Measurements from ENCODE around the gene B4GALNT2. TPM values are rescaled to one million over a fixed set of nuclear protein-coding genes. Genes with fewer than 3 reads are reported as not detected.
"Not testable (repeated sequence)": the region's sequence is repeated elsewhere in the genome, so short reads cannot be mapped to it uniquely, and the experiment has no call there.

B4GALNT2 gene
- total RNA-seq, 5 donors from 2014 or later (not counting 1 experiment from before 2014, with no cell fraction given): 0.03 to 0.19 TPM; not detected in 3

DNA sequence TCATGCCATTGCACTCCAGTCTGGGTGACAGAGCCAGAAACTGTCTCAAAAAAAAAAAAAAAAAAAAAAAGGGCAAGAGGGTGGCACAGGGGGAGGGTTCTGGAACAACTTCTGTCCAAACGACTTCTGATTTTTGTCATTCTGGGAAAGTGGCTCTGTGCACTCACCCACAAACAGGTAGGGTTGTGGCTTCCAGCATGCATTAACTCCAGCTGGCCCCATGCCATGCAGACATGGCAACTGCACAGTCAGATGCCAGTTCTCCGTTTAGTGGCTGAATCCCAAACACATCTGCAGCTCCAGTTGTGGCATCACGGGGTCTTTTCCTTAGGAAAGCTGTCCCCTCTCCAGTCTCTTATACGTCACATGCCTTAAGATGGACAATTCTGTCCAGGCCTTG, 30.3 kb downstream of the B4GALNT2 start:
- no peak for ATAC-seq (replicated peaks in 1 of 4)
- Mint-ChIP-seq H3K4me3 (no peak overlapping the region), H3K27ac (no peak overlapping the region), H3K27me3 (peaks cover 34 to 39% of the 10 kb centered on the region in 2 donors), H3K9me3 (no peaks in the 10 kb centered on the region), H3K4me1 (no peaks in the 10 kb centered on the region), H3K36me3 (no peaks in the 10 kb centered on the region)
- no peak overlapping the region for H3K4me3 ChIP-seq (ENCODE audit: control insufficient read depth in 1 of 2, extremely low read depth in 1 of 2, low read length in 1 of 2)
- no peak for DNase-seq
- no peaks in the 10 kb centered on the region for H3K4me1 ChIP-seq (ENCODE audit: control insufficient read depth in 1 of 2, extremely low read depth in 1 of 2, insufficient read depth in 2 of 2, low read length in 2 of 2)
- CTCF ChIA-PET: no interaction called here
- H3K36me3 ChIP-seq (ENCODE audit: control insufficient read depth in 2 of 2, extremely low read depth in 1 of 2, insufficient read depth in 1 of 2, low read length in 1 of 2): no peaks in the 10 kb centered on the region
- peaks cover 5 to 16% of the 10 kb centered on the region in 2 experiments for H3K27me3 ChIP-seq (replicated peaks in 1 of 2; ENCODE audit: control insufficient read depth in 2 of 2, extremely low read depth in 1 of 2, insufficient read depth in 2 of 2, low read length in 1 of 2)
- 0% methylated on average over 1 of the region's 4 CpGs for WGBS (ENCODE audit: insufficient coverage)
- POLR2A ChIA-PET: no interaction called here
- H3K27ac ChIP-seq (ENCODE audit: low read length): no peak overlapping the region
- H3K9me3 ChIP-seq: no peaks in the 10 kb centered on the region

DNA sequence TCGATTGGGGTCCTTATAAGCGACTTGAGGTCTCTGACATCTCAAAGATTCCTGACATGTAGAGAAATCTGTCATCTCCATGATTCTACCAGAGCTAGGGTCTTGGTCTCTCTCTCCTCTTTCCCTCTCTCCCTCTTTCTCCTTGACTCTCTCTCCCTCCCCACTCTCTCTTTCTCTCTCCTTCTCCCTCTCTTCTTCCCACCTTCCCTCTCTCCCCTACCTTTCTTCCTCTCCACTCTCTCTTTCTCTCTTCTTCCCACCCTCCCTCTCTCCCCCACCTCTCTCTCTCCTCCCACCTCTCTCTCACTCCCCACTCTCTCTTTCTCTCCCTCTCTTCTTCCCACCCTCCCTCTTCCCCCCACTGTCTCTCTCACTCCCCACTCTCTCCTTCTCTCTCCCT, 32.6 kb downstream of the B4GALNT2 start:
- Mint-ChIP-seq H3K27me3 (peaks cover 35 to 45% of the 10 kb centered on the region in 2 donors), H3K9me3 (no peaks in the 10 kb centered on the region), H3K4me1 (no peaks in the 10 kb centered on the region), H3K36me3 (no peaks in the 10 kb centered on the region), H3K27ac (no peak overlapping the region), H3K4me3 (no peak overlapping the region)
- H3K27ac ChIP-seq (ENCODE audit: low read length): no peak overlapping the region
- no peak for DNase-seq
- peaks cover 9 to 22% of the 10 kb centered on the region in 2 experiments for H3K27me3 ChIP-seq (replicated peaks in 1 of 2; ENCODE audit: control insufficient read depth in 2 of 2, extremely low read depth in 1 of 2, insufficient read depth in 2 of 2, low read length in 1 of 2)
- no peaks in the 10 kb centered on the region for H3K36me3 ChIP-seq (ENCODE audit: control insufficient read depth in 2 of 2, extremely low read depth in 1 of 2, insufficient read depth in 1 of 2, low read length in 1 of 2)
- ChIA-PET POLR2A (no interaction called here), CTCF (no interaction called here)
- 82% methylated on average over 2 of the region's 2 CpGs for WGBS (ENCODE audit: insufficient coverage)
- no peaks in the 10 kb centered on the region for H3K4me1 ChIP-seq (ENCODE audit: control insufficient read depth in 1 of 2, extremely low read depth in 1 of 2, insufficient read depth in 2 of 2, low read length in 2 of 2)
- H3K4me3 ChIP-seq (ENCODE audit: control insufficient read depth in 1 of 2, extremely low read depth in 1 of 2, low read length in 1 of 2): no peak overlapping the region
- no peaks in the 10 kb centered on the region for H3K9me3 ChIP-seq
- no peak for ATAC-seq (replicated peaks in 1 of 4)

DNA sequence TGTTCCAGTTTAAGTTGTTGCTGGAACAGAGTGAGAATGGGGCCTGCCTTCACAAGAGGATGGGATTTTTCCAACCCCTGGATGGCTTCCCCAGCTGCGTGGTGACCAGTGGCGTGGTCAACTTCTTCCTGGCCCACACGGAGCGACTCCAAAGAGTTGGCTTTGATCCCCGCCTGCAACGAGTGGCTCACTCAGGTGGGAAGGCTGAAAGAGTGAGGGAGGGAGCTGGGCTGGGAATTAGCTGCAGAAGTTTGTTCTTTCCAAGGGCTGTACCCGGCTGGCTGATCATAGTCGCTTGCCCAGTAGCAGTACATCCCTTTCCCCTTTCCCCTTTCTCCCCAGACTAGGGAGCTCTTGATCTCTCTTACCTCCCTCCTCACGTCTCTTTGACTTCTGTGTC, 36.1 kb downstream of the B4GALNT2 start:
- ATAC-seq (replicated peaks in 1 of 4) (no peak), DNase-seq (no peak)
- H3K27me3 Mint-ChIP-seq: peaks cover 55 to 62% of the 10 kb centered on the region in 2 donors
- Histone ChIP-seq H3K9me3 (no peaks in the 10 kb centered on the region), H3K27me3 (replicated peaks in 1 of 2; ENCODE audit: control insufficient read depth in 2 of 2, extremely low read depth in 1 of 2, insufficient read depth in 2 of 2, low read length in 1 of 2) (peaks cover 9 to 23% of the 10 kb centered on the region in 2 experiments), H3K4me3 (ENCODE audit: control insufficient read depth in 1 of 2, extremely low read depth in 1 of 2, low read length in 1 of 2) (no peak overlapping the region), H3K4me1 (ENCODE audit: control insufficient read depth in 1 of 2, extremely low read depth in 1 of 2, insufficient read depth in 2 of 2, low read length in 2 of 2) (no peaks in the 10 kb centered on the region), H3K27ac (ENCODE audit: low read length) (no peak overlapping the region), H3K36me3 (ENCODE audit: control insufficient read depth in 2 of 2, extremely low read depth in 1 of 2, insufficient read depth in 1 of 2, low read length in 1 of 2) (no peaks in the 10 kb centered on the region)
- WGBS (ENCODE audit: insufficient coverage): 76% methylated on average over 4 of the region's 9 CpGs
- H3K27ac Mint-ChIP-seq: no peak overlapping the region
- ChIA-PET POLR2A (no interaction called here), CTCF (no interaction called here)
- H3K4me1 Mint-ChIP-seq: no peaks in the 10 kb centered on the region
- peaks cover 0 to 6% (median 3%) of the 10 kb centered on the region in 3 donors for H3K9me3 Mint-ChIP-seq
- H3K4me3 Mint-ChIP-seq: no peak overlapping the region
- no peaks in the 10 kb centered on the region for H3K36me3 Mint-ChIP-seq

DNA sequence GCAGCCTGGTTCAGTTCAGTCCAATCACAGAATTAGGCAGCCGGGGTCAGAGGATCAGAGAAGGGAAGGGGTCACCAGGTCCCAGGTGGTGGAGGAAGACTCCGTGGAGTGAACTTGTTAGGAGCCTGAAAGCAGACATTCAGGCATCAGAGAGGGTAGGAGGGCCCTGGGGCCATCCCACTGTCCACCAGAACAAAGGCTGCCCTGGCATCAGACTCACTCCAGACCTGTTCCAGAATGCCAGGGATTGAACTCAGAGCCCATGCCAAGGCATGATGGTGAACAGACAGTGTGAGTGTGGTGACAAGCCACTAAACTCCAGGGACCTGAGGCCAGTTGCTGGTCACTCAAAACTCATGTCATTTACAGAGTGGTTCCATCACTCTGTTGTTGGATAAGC, 37.6 kb downstream of the B4GALNT2 start:
- no peak overlapping the region for H3K4me3 Mint-ChIP-seq
- ChIA-PET POLR2A (no interaction called here), CTCF (no interaction called here)
- DNase-seq (no peak), ATAC-seq (replicated peaks in 1 of 4) (no peak)
- Histone ChIP-seq H3K36me3 (ENCODE audit: control insufficient read depth in 2 of 2, extremely low read depth in 1 of 2, insufficient read depth in 1 of 2, low read length in 1 of 2) (no peaks in the 10 kb centered on the region), H3K27ac (ENCODE audit: low read length) (no peak overlapping the region), H3K27me3 (replicated peaks in 1 of 2; ENCODE audit: control insufficient read depth in 2 of 2, extremely low read depth in 1 of 2, insufficient read depth in 2 of 2, low read length in 1 of 2) (peaks cover 9 to 23% of the 10 kb centered on the region in 2 experiments), H3K4me3 (ENCODE audit: control insufficient read depth in 1 of 2, extremely low read depth in 1 of 2, low read length in 1 of 2) (no peak overlapping the region), H3K4me1 (ENCODE audit: control insufficient read depth in 1 of 2, extremely low read depth in 1 of 2, insufficient read depth in 2 of 2, low read length in 2 of 2) (no peaks in the 10 kb centered on the region), H3K9me3 (no peaks in the 10 kb centered on the region)
- peaks cover 0 to 16% (median 15%) of the 10 kb centered on the region in 3 donors for H3K9me3 Mint-ChIP-seq
- H3K4me1 Mint-ChIP-seq: no peaks in the 10 kb centered on the region
- no peak overlapping the region for H3K27ac Mint-ChIP-seq
- WGBS (ENCODE audit: insufficient coverage): 65% methylated on average over 2 of the region's 2 CpGs
- H3K27me3 Mint-ChIP-seq: peaks cover 62 to 66% of the 10 kb centered on the region in 2 donors
- no peaks in the 10 kb centered on the region for H3K36me3 Mint-ChIP-seq

DNA sequence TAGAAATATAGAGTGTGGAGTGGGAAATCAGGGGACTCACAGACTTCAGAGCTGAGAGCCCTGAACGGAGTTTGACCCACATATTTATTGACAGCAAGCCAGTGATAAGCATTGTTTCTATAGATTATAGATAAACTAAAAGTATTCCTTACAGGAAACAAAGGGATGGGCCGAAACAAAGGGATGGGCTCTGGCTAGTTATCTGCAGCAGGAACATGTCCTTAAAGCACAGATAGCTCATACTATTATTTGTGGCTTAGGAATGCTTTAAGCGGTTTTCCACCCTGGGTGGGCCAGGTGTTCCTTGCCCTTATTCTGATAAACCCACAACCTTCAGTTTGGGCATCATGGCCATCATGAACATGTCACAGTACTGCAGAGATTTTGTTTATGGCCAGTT, 38.1 kb downstream of the B4GALNT2 start:
- H3K4me3 Mint-ChIP-seq; H3K27ac ChIP-seq (ENCODE audit: low read length); H3K36me3 ChIP-seq (ENCODE audit: control insufficient read depth in 2 of 2, extremely low read depth in 1 of 2, insufficient read depth in 1 of 2, low read length in 1 of 2); H3K36me3 Mint-ChIP-seq; POLR2A ChIA-PET; H3K4me1 Mint-ChIP-seq; H3K4me3 ChIP-seq (ENCODE audit: control insufficient read depth in 1 of 2, extremely low read depth in 1 of 2, low read length in 1 of 2); H3K4me1 ChIP-seq (ENCODE audit: control insufficient read depth in 1 of 2, extremely low read depth in 1 of 2, insufficient read depth in 2 of 2, low read length in 2 of 2); DNase-seq; ATAC-seq (replicated peaks in 1 of 4); H3K27ac Mint-ChIP-seq; CTCF ChIA-PET; H3K9me3 ChIP-seq: not testable (repeated sequence)
- H3K27me3 ChIP-seq (replicated peaks in 1 of 2; ENCODE audit: control insufficient read depth in 2 of 2, extremely low read depth in 1 of 2, insufficient read depth in 2 of 2, low read length in 1 of 2): peaks cover 9 to 23% of the 10 kb centered on the region in 2 experiments
- Mint-ChIP-seq H3K9me3 (peaks cover 0 to 20% (median 20%) of the 10 kb centered on the region in 3 donors), H3K27me3 (peaks cover 60 to 68% of the 10 kb centered on the region in 2 donors)
- WGBS (ENCODE audit: insufficient coverage): no CpG with 5 or more reads among the region's 3 CpGs

DNA sequence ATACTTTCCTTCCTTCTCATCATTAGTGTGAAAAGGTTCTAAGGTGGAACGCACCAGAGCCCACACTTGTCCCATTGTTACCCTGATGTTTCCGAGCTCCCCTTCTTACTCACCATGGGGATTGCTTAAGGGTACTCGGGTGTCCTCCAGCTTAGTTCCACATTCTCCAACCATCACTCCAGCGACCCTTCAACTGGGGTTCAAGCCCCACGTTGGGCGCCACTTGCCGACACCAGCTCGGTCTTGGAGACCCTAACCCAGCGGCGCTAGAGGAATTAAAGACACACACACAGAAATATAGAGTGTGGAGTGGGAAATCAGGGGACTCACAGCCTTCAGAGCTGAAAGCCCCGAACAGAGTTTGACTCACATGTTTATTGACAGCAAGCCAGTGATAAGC, 43.4 kb downstream of the B4GALNT2 start:
- peaks cover 0 to 34% (median 32%) of the 10 kb centered on the region in 3 donors for H3K9me3 Mint-ChIP-seq
- CTCF ChIA-PET; H3K36me3 Mint-ChIP-seq; H3K4me3 ChIP-seq (ENCODE audit: control insufficient read depth in 1 of 2, extremely low read depth in 1 of 2, low read length in 1 of 2); H3K4me1 ChIP-seq (ENCODE audit: control insufficient read depth in 1 of 2, extremely low read depth in 1 of 2, insufficient read depth in 2 of 2, low read length in 2 of 2); ATAC-seq (replicated peaks in 1 of 4); H3K36me3 ChIP-seq (ENCODE audit: control insufficient read depth in 2 of 2, extremely low read depth in 1 of 2, insufficient read depth in 1 of 2, low read length in 1 of 2); POLR2A ChIA-PET; DNase-seq; H3K4me3 Mint-ChIP-seq; H3K27ac ChIP-seq (ENCODE audit: low read length); H3K27me3 ChIP-seq (replicated peaks in 1 of 2; ENCODE audit: control insufficient read depth in 2 of 2, extremely low read depth in 1 of 2, insufficient read depth in 2 of 2, low read length in 1 of 2); H3K4me1 Mint-ChIP-seq; H3K9me3 ChIP-seq: not testable (repeated sequence)
- WGBS (ENCODE audit: insufficient coverage): 100% methylated on average over 2 of the region's 11 CpGs
- H3K27me3 Mint-ChIP-seq: peaks cover 24 to 30% of the 10 kb centered on the region in 2 donors
- peak overlapping the region in 1 of 2 donors; percentile 16 for H3K27ac Mint-ChIP-seq
